SH-SY5Y (cell line): Measurements from ENCODE around the gene RPS6KA4.

Experiments
- GATA2 ChIP-seq: IDR thresholded peaks from 2 replicates; pipeline ENCODE4 v1.6.1; 2011; ENCODE audit warnings: mild to moderate bottlenecking, low read depth, low read length
- GATA3 ChIP-seq: IDR thresholded peaks from 2 replicates; pipeline ENCODE4 v1.6.1; 2011; ENCODE audit warnings: low read depth, mild to moderate bottlenecking, low read length, moderate library complexity

RPS6KA4 gene

GRCh38 chr11:64396079-64396591 lies 37.2 kb downstream of the RPS6KA4 start:
- TF ChIP-seq GATA2 = no peak
- no peak for TF ChIP-seq GATA3

DNA sequence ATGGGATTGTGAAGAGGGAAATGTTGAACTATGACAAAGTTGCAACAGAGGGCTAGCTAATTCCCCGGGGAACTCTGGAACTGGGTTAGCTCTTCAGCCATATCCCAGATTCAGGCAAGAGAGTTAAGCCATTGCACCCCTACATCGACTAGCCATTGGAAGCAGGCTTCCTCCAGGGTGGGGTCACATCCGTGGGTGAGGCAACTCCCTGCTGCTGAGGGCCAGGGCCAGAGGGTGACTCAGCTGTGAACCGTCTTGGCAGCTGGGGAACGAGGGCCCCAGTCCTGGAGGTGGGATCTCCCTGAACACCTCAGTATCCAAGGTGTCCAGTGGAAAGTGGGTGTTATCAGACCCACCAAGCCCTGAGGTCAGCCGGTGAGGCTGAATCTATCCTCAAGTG lies 41.1 kb downstream of the RPS6KA4 start:
- TF ChIP-seq GATA3 = no peak

GRCh38 chr11:64400667-64401066 lies 41.7 kb downstream of the RPS6KA4 start:
- TF ChIP-seq GATA2 (no peak), GATA3 (no peak)

DNA sequence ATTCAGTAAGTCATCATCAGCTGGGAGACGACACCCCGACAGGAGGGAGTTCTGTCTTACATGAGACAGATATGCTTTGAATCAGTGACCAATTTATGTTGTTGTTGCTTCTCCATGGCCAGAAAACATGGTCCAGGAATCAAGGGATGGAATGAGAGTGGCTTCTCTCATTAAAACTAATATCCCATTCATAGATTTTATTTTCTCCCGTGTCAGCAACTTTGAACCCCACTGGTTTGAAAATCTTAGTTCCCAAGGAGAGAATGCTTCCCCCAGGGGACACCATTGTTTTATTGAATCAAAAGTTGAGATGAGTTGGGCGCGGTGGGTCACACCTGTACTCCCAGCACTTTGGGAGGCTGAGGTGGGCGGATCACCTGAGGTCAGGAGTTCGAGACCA lies 42.8 kb downstream of the RPS6KA4 start:
- no peak for TF ChIP-seq GATA3
- TF ChIP-seq GATA2 = no peak

GRCh38 chr11:64403106-64403505 lies 44.1 kb downstream of the RPS6KA4 start:
- TF ChIP-seq GATA2 = no peak
- no peak for TF ChIP-seq GATA3

DNA sequence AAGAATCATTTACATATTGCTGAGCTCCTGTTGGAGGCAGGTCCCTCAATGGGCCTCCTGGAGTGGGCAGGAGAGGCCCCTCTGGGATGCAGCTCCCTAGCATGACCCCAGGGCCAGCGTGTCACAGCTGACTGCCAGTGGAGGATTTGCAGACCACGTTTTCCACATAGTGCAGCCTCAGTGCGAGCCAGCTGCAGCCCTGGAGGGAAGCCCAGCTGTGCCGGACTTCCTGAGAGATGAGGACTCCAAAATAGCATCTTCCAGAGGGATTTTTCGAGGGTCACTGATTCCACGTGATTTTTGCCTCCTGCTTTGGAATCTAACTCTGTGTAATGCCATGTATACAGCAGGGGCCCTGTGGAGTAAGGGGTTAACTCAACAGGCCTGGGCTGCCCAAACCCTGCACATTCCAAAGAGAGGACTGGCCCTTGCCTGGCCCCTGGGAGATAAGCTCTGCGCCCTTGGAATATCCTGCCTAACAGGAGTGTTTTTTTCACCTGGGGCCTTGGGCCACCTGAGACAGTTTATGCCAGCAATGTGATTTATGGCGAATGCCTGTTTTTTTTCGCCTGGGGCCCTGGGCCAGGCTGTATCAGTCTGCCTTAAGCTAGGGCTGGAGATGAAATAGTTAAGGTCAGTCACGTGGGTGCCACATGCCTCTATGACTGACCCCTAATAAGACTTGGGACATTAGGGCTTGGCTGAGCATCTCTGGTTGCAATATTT lies 47.4 kb downstream of the RPS6KA4 start:
- TF ChIP-seq GATA3 (no peak), GATA2 (no peak; the same call in 1 of the 2 replicates)

GRCh38 chr11:64407221-64407620 lies 48.3 kb downstream of the RPS6KA4 start:
- TF ChIP-seq GATA3 = no peak
- no peak for TF ChIP-seq GATA2

- no peak for TF ChIP-seq GATA3
- TF ChIP-seq GATA2 = no peak
Observed at GRCh38 chr11:64407630-64408029, 48.7 kb downstream of the RPS6KA4 start.

DNA sequence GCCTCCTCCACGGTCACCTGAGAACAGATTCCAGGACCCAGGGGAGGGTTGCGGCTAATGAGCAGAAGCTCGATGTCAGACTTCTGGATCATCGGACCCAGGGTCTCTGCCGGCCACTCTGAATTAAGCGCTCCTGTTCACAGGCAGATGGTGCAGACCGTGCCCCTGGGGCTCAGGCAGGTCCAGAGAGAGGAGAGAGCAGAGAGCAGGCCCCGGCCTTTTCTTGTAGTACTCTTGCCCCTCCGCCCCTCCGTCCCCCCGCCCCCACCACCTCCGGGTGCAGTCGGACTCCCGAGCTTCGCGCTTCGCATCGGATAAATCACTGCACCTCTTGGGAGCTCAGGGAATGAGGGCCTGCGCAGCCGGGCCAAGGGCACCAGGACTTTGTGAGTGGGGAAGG lies 50.3 kb downstream of the RPS6KA4 start:
- TF ChIP-seq GATA2 = no peak

DNA sequence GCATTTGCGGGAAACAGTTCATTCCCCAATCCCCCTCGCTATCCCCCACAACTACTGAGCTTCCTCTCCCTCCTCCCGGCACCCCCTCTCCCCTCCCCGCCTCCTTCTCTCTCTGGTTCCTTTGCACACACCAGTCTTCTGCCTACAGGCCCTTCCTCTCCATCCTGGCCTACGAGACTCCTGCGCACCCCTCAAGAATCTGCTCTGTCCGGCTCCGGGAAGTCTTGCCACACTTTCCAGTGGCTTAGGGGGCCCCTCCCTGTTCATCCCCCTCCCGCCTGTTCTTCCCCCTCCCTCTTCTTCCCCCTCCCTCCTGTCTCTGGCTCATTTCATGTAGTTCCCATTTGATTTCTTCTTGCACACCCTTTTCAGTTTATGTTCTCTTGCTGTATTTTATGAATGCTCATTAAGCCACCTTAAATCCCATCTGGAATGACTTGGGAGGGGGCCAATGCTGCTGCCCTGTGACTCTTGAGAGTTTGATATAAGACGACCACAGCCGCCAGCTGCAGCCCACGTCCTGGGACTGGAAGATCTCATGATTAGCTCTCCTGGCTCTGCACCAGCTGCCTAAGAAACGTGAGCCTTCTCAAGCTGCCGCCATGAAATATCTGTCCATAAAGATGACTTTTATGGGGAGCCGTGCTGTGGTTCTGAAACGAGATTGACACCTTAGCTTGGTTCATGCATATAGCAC lies 50.9 kb downstream of the RPS6KA4 start:
- no peak for TF ChIP-seq GATA3
- TF ChIP-seq GATA2 = no peak

- TF ChIP-seq GATA3 (no peak), GATA2 (no peak)
Observed at GRCh38 chr11:64410404-64410734, 51.4 kb downstream of the RPS6KA4 start.

DNA sequence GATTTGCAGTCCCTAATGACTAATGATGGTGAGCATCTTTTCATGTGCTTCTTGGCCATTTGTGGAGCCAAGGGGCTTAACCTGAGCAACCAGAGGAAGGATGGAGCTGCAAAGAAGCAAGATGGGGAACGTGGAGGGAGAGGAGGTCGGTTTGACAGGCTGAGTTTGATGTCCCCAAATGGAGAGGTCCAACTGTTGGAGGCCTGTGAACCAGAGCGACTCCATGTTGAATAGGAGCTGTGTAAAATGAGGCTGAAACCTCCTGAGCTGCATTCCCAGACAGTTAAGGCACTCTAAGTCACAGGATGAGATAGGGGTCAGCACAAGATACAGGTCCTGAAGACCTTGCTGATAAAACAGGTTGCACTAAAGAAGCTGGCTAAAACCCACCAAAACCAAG lies 54.5 kb downstream of the RPS6KA4 start:
- TF ChIP-seq GATA3 = no peak
- no peak for TF ChIP-seq GATA2

DNA sequence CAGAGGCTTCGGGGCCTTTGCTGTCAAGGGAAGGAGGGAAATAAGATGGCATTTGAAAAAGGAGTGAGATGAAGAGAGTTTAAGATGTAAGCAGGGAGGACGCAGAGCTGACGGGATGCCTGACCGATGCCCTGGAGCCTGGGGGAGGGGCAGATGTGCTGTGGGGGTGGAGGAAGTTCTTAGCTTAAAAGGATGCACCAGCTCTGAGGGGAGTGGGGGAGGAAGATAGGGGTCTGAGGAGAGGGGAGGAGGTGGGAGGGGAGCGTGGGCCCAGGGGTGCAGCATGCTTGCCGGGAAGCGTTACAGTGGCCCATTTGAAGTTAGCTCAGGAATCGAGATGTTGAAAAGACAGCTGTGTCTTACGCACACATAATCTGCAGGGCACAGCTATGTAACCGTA lies 56.3 kb downstream of the RPS6KA4 start:
- TF ChIP-seq GATA2 (no peak), GATA3 (no peak)

- TF ChIP-seq GATA3 (no peak), GATA2 (no peak)
Observed at GRCh38 chr11:64415996-64416728, 57.2 kb downstream of the RPS6KA4 start.

DNA sequence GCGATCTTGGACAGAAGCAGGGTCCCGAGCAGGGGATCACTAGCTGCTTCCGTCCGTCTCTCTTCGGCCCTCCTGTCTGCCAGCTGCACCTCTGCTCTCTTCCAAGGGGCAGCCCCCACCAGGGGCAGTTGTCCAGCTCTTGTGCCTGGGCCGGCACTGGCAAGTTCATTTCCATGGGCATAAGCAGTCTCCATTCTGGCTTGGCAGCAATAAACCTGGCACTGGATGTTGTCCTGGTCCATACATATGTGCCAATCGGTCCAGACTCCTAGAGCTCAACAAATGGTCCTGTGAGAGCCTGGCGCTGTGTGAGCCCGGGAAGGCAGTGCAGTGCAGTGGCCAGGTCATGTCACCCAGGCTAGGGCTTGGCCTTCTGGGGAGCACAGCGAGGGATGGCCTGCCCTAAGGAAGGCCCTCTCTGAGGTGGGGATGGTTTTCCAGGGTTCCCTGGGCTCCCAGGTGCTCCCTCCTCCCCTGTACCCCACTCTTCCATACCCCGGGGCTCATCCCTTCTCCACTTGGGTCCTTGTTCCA lies 60.4 kb downstream of the RPS6KA4 start:
- TF ChIP-seq GATA2 = no peak
- no peak for TF ChIP-seq GATA3

GRCh38 chr11:64419818-64420485 lies 61.0 kb downstream of the RPS6KA4 start:
- TF ChIP-seq GATA2 (no peak), GATA3 (no peak)
